PC-9 (cell line): ENCODE data around the gene ECE1.

Experiments used
- EZH2 ChIP-seq: fragments of 200-600 bp; sonication (generic); IDR thresholded peaks from 2 replicates; pipeline ENCODE4 v1.8.0; 2017; ENCODE audit warnings: antibody characterized with exemption, low read depth
- TF ChIP-seq, protein P1 (sequence below): fragments of 200-600 bp; sonication (generic); conservative IDR thresholded peaks from 2 replicates; pipeline ENCODE4 v1.6.1; 2017; ENCODE audit warnings: mixed run types, antibody characterized with exemption, mild to moderate bottlenecking, moderate library complexity

- TF ChIP-seq, protein P1, sequence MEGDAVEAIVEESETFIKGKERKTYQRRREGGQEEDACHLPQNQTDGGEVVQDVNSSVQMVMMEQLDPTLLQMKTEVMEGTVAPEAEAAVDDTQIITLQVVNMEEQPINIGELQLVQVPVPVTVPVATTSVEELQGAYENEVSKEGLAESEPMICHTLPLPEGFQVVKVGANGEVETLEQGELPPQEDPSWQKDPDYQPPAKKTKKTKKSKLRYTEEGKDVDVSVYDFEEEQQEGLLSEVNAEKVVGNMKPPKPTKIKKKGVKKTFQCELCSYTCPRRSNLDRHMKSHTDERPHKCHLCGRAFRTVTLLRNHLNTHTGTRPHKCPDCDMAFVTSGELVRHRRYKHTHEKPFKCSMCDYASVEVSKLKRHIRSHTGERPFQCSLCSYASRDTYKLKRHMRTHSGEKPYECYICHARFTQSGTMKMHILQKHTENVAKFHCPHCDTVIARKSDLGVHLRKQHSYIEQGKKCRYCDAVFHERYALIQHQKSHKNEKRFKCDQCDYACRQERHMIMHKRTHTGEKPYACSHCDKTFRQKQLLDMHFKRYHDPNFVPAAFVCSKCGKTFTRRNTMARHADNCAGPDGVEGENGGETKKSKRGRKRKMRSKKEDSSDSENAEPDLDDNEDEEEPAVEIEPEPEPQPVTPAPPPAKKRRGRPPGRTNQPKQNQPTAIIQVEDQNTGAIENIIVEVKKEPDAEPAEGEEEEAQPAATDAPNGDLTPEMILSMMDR, result no peak
- TF ChIP-seq EZH2, result no peak
Observed at GRCh38 chr1:21212126-21212525, 78.1 kb downstream of the ECE1 start.
